ENCODE results near the gene ZNF626. TPM values are rescaled to one million over a fixed set of nuclear protein-coding genes. Genes with fewer than 3 reads are reported as not detected.
"Not testable (repeated sequence)": the region's sequence is repeated elsewhere in the genome, so short reads cannot be mapped to it uniquely, and the experiment has no call there.

Gene ZNF626
- total RNA-seq, 2 donors from 2014 or later: 22.9 to 27.3 TPM

- ATAC-seq (ENCODE audit: insufficient number of reproducible peaks, low FRiP score, low read depth) (no peak), DNase-seq (ENCODE audit: low spot score) (no peak)
- TF ChIP-seq CTCF (IDR thresholded peaks at IDR 0.05): no peak
- no peaks in the 10 kb centered on the region for H3K27me3 ChIP-seq (replicated peaks; ENCODE audit: insufficient read depth)
- no peaks in the 10 kb centered on the region for H3K36me3 ChIP-seq
- H3K4me1 ChIP-seq (ENCODE audit: control insufficient read depth in 1 of 2, low read depth in 2 of 2): peaks cover 4 to 12% of the 10 kb centered on the region in 2 donors
- no peak overlapping the region for H3K4me3 ChIP-seq
- H3K9me3 ChIP-seq: peaks cover 11% of the 10 kb centered on the region
- H3K27ac ChIP-seq: no peak overlapping the region
Observed at GRCh38 chr19:20616071-20616470, 45.3 kb downstream of the ZNF626 start.

- H3K27me3 ChIP-seq (replicated peaks; ENCODE audit: insufficient read depth); H3K9me3 ChIP-seq; H3K27ac ChIP-seq; ATAC-seq (ENCODE audit: insufficient number of reproducible peaks, low FRiP score, low read depth); H3K36me3 ChIP-seq; DNase-seq (ENCODE audit: low spot score); H3K4me3 ChIP-seq: not testable (repeated sequence)
- peaks cover 4 to 12% of the 10 kb centered on the region in 2 donors for H3K4me1 ChIP-seq (ENCODE audit: control insufficient read depth in 1 of 2, low read depth in 2 of 2)
Observed at GRCh38 chr19:20614971-20615370, 46.4 kb downstream of the ZNF626 start.

- H3K9me3 ChIP-seq: no peaks in the 10 kb centered on the region
- H3K27me3 ChIP-seq (replicated peaks; ENCODE audit: insufficient read depth): no peaks in the 10 kb centered on the region
- ATAC-seq (ENCODE audit: insufficient number of reproducible peaks, low FRiP score, low read depth) (no peak), DNase-seq (ENCODE audit: low spot score) (no peak)
- peak overlapping the region; percentile 15 to 60 for H3K27ac ChIP-seq
- no peaks in the 10 kb centered on the region for H3K36me3 ChIP-seq
- H3K4me1 ChIP-seq (ENCODE audit: control insufficient read depth in 1 of 2, low read depth in 2 of 2): peaks cover 4 to 12% of the 10 kb centered on the region in 2 donors
- TF ChIP-seq CTCF (IDR thresholded peaks at IDR 0.05): no peak
- peak overlapping the region; percentile 71 for H3K4me3 ChIP-seq
Observed at GRCh38 chr19:20612711-20613316, 48.6 kb downstream of the ZNF626 start.

- peak overlapping the region; percentile 71 for H3K4me3 ChIP-seq
- peaks cover 4 to 12% of the 10 kb centered on the region in 2 donors for H3K4me1 ChIP-seq (ENCODE audit: control insufficient read depth in 1 of 2, low read depth in 2 of 2)
- peak overlapping the region in 1 of 2 donors; percentile 60 for H3K27ac ChIP-seq
- H3K9me3 ChIP-seq: no peaks in the 10 kb centered on the region
- TF ChIP-seq CTCF (IDR thresholded peaks at IDR 0.05): no peak
- no peaks in the 10 kb centered on the region for H3K27me3 ChIP-seq (replicated peaks; ENCODE audit: insufficient read depth)
- no peak for DNase-seq (ENCODE audit: low spot score)
- no peaks in the 10 kb centered on the region for H3K36me3 ChIP-seq
- no peak for ATAC-seq (ENCODE audit: insufficient number of reproducible peaks, low FRiP score, low read depth)
Observed at GRCh38 chr19:20611866-20612265, 49.5 kb downstream of the ZNF626 start.

- Histone ChIP-seq H3K9me3 (no peaks in the 10 kb centered on the region), H3K4me1 (ENCODE audit: control insufficient read depth in 1 of 2, low read depth in 2 of 2) (peaks cover 4% of the 10 kb centered on the region in 2 donors), H3K27me3 (replicated peaks; ENCODE audit: insufficient read depth) (no peaks in the 10 kb centered on the region), H3K4me3 (no peak overlapping the region), H3K27ac (no peak overlapping the region), H3K36me3 (no peaks in the 10 kb centered on the region)
- DNase-seq (ENCODE audit: low spot score) (no peak), ATAC-seq (ENCODE audit: insufficient number of reproducible peaks, low FRiP score, low read depth) (no peak)
- TF ChIP-seq CTCF (IDR thresholded peaks at IDR 0.05): no peak
Observed at GRCh38 chr19:20607943-20608342, 53.4 kb downstream of the ZNF626 start.

Other genes starting within 250 kb of the ZNF626 start
- gene ZNF737, start 95.8 kb downstream of the ZNF626 start, total RNA-seq: 10 to 100 TPM in 1 of 2 donors, 1 to 10 TPM in 1; 6.1 to 17.6 TPM
- gene ZNF66, start 114.7 kb upstream of the ZNF626 start, total RNA-seq: 1 to 10 TPM in 1 of 2 donors, under 1 TPM in 1; 0.41 to 5.7 TPM

Measured in thoracic aorta (tissue), 2 donors.